ENCODE data around the gene IFNA7. TPM values are rescaled to one million over a fixed set of nuclear protein-coding genes. Genes with fewer than 3 reads are reported as not detected.
"Not testable (repeated sequence)": the region's sequence is repeated elsewhere in the genome, so short reads cannot be mapped to it uniquely, and the experiment has no call there.

The IFNA7 gene
- not detected in 2 replicates for polyA plus RNA-seq (2013)

DNA sequence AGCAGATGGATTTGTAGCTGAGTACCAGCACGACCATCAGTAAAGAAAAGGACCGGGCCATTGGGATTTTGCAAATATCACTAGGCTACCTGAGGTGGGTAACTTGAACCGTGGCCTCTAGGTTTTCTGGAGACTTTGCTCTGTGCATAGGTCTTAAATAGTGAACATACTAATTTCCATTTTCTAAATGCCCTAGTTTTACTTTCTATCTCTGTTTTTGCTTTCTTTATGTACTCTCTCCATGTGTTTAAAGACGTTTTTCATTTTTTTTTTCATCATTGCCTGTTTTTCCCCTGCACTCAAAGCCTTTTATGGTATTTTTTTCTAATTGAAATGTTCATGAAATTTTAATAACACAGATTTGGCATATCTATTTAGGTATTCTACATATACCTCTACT is at the start of gene IFNA7:
TSS of gene IFNA7 (minus strand) at position 101 of the 400 bp plus-strand sequence. CDS start at position 61, 40 bp downstream.
- H2BK12ac ChIP-seq (ENCODE audit: low read length); H3K36me3 ChIP-seq (ENCODE audit: control insufficient read depth in 1 of 2, insufficient read depth in 2 of 2, low read length in 2 of 2); H3K79me1 ChIP-seq (ENCODE audit: low read length); H2BK5ac ChIP-seq (ENCODE audit: low read depth, low read length, poor library complexity); H3K14ac ChIP-seq (ENCODE audit: low read length); H3K9me3 ChIP-seq (ENCODE audit: insufficient read depth, low read depth, low read length); H3K27ac ChIP-seq (ENCODE audit: low read depth, low read length); H2AK5ac ChIP-seq (ENCODE audit: low read length); H3K4me3 ChIP-seq (ENCODE audit: low read depth, low read length); H3K4me1 ChIP-seq (ENCODE audit: control insufficient read depth in 1 of 2, insufficient read depth in 2 of 2, low read length in 2 of 2); H3K18ac ChIP-seq (ENCODE audit: low read length); H4K8ac ChIP-seq (ENCODE audit: low read depth, low read length); H3K4me2 ChIP-seq (ENCODE audit: low read length); H2AFZ ChIP-seq (ENCODE audit: insufficient read depth, low read length, poor library complexity); H3K9ac ChIP-seq (ENCODE audit: low read length); H3K4ac ChIP-seq (ENCODE audit: low read depth, low read length); H3K23ac ChIP-seq (ENCODE audit: low read length); H2BK120ac ChIP-seq (ENCODE audit: insufficient read depth, low read length, poor library complexity); H3K79me2 ChIP-seq (ENCODE audit: control insufficient read depth, insufficient read depth, low read length, poor library complexity); H4K91ac ChIP-seq (ENCODE audit: low read depth, low read length); H4K12ac ChIP-seq (ENCODE audit: low read depth, low read length); DNase-seq; H3K27me3 ChIP-seq (ENCODE audit: insufficient read depth, low read length): not testable (repeated sequence)
- no CpG with 5 or more reads among the region's 4 CpGs for WGBS (ENCODE audit: extremely low coverage, insufficient coverage, insufficient read length)

DNA sequence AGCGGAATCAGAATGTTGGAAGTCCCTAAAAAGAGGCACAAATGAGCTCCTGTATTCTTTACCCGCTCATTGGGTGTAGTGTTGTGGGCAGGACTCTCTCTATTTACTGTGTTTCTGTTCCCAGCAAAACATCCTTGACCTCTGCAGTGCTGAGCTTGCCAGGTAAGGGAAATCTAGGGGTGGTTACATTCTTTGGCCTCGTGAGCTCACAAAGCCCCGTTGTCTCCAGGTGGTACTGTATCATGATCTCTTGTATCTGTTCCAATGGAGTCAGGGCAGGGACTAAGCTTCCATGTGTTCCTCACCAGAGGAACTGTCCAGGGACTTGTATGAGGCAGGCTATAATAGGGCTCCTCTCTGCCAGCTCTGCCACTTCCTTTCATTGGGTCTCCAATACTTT is 49.6 kb upstream of the IFNA7 start:
- no peak overlapping the region for H2BK12ac ChIP-seq (ENCODE audit: low read length)
- H3K27me3 ChIP-seq (ENCODE audit: insufficient read depth, low read length) = no peaks in the 10 kb centered on the region
- no peak overlapping the region for H3K18ac ChIP-seq (ENCODE audit: low read length)
- WGBS (ENCODE audit: extremely low coverage, insufficient coverage, insufficient read length) = no CpG with 5 or more reads among the region's 4 CpGs
- peaks cover 0 to 7% of the 10 kb centered on the region in 2 experiments for H3K4me1 ChIP-seq (ENCODE audit: control insufficient read depth in 1 of 2, insufficient read depth in 2 of 2, low read length in 2 of 2)
- H3K79me2 ChIP-seq (ENCODE audit: control insufficient read depth, insufficient read depth, low read length, poor library complexity) = no peaks in the 10 kb centered on the region
- H3K9me3 ChIP-seq (ENCODE audit: insufficient read depth, low read depth, low read length) = no peaks in the 10 kb centered on the region
- H4K91ac ChIP-seq (ENCODE audit: low read depth, low read length) = no peak overlapping the region
- DNase-seq = no peak
- no peak overlapping the region for H3K27ac ChIP-seq (ENCODE audit: low read depth, low read length)
- H4K12ac ChIP-seq (ENCODE audit: low read depth, low read length) = no peak overlapping the region
- H3K36me3 ChIP-seq (ENCODE audit: control insufficient read depth in 1 of 2, insufficient read depth in 2 of 2, low read length in 2 of 2) = no peaks in the 10 kb centered on the region
- no peak overlapping the region for H3K14ac ChIP-seq (ENCODE audit: low read length)
- no peak overlapping the region for H2AK5ac ChIP-seq (ENCODE audit: low read length)
- no peak overlapping the region for H2BK5ac ChIP-seq (ENCODE audit: low read depth, low read length, poor library complexity)
- H2BK120ac ChIP-seq (ENCODE audit: insufficient read depth, low read length, poor library complexity) = no peak overlapping the region
- H3K79me1 ChIP-seq (ENCODE audit: low read length) = no peaks in the 10 kb centered on the region
- no peak overlapping the region for H3K4me2 ChIP-seq (ENCODE audit: low read length)
- H3K4me3 ChIP-seq (ENCODE audit: low read depth, low read length) = no peak overlapping the region
- no peak overlapping the region for H3K23ac ChIP-seq (ENCODE audit: low read length)
- H3K9ac ChIP-seq (ENCODE audit: low read length) = no peak overlapping the region
- H3K4ac ChIP-seq (ENCODE audit: low read depth, low read length) = no peak overlapping the region
- H2AFZ ChIP-seq (ENCODE audit: insufficient read depth, low read length, poor library complexity) = no peak overlapping the region
- no peak overlapping the region for H4K8ac ChIP-seq (ENCODE audit: low read depth, low read length)

DNA sequence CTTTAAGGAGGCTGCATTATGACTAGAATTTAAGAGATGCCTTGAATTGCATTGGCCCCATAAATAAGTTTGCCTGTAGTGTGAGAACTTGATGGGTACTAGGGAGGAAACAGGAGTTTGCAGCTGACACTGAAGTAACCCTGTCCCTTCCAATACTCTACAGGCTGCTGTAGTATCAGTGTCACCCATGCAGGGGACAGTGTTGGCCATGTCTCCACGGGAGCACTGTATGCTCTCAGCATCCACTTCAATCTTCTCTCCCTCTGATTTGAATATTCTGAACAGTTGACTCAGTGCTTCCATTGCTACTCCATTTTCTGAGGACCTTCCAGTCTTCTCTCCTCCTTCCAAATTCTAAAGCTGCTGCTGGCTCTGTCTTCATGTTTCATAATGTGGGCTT is 49.2 kb upstream of the IFNA7 start:
- Histone ChIP-seq H2BK120ac (ENCODE audit: insufficient read depth, low read length, poor library complexity) (no peak overlapping the region), H3K4me3 (ENCODE audit: low read depth, low read length) (no peak overlapping the region), H3K9me3 (ENCODE audit: insufficient read depth, low read depth, low read length) (no peaks in the 10 kb centered on the region), H2BK12ac (ENCODE audit: low read length) (no peak overlapping the region), H3K4me1 (ENCODE audit: control insufficient read depth in 1 of 2, insufficient read depth in 2 of 2, low read length in 2 of 2) (peaks cover 0 to 7% of the 10 kb centered on the region in 2 experiments), H2AK5ac (ENCODE audit: low read length) (no peak overlapping the region), H3K36me3 (ENCODE audit: control insufficient read depth in 1 of 2, insufficient read depth in 2 of 2, low read length in 2 of 2) (no peaks in the 10 kb centered on the region), H4K12ac (ENCODE audit: low read depth, low read length) (no peak overlapping the region), H3K4me2 (ENCODE audit: low read length) (no peak overlapping the region), H3K18ac (ENCODE audit: low read length) (no peak overlapping the region), H3K79me1 (ENCODE audit: low read length) (no peaks in the 10 kb centered on the region), H3K23ac (ENCODE audit: low read length) (no peak overlapping the region), H3K14ac (ENCODE audit: low read length) (no peak overlapping the region), H3K4ac (ENCODE audit: low read depth, low read length) (no peak overlapping the region), H4K8ac (ENCODE audit: low read depth, low read length) (no peak overlapping the region), H4K91ac (ENCODE audit: low read depth, low read length) (no peak overlapping the region), H3K9ac (ENCODE audit: low read length) (no peak overlapping the region), H2AFZ (ENCODE audit: insufficient read depth, low read length, poor library complexity) (no peak overlapping the region), H3K27ac (ENCODE audit: low read depth, low read length) (no peak overlapping the region), H3K27me3 (ENCODE audit: insufficient read depth, low read length) (no peaks in the 10 kb centered on the region), H2BK5ac (ENCODE audit: low read depth, low read length, poor library complexity) (no peak overlapping the region), H3K79me2 (ENCODE audit: control insufficient read depth, insufficient read depth, low read length, poor library complexity) (no peaks in the 10 kb centered on the region)
- no CpG with 5 or more reads among the region's 1 CpG for WGBS (ENCODE audit: extremely low coverage, insufficient coverage, insufficient read length)
- no peak for DNase-seq

- Histone ChIP-seq H3K4me2 (ENCODE audit: low read length) (no peak overlapping the region), H2AFZ (ENCODE audit: insufficient read depth, low read length, poor library complexity) (no peak overlapping the region), H2BK12ac (ENCODE audit: low read length) (no peak overlapping the region), H3K14ac (ENCODE audit: low read length) (no peak overlapping the region), H3K18ac (ENCODE audit: low read length) (no peak overlapping the region), H2BK120ac (ENCODE audit: insufficient read depth, low read length, poor library complexity) (no peak overlapping the region), H3K27me3 (ENCODE audit: insufficient read depth, low read length) (no peaks in the 10 kb centered on the region), H3K4me1 (ENCODE audit: control insufficient read depth in 1 of 2, insufficient read depth in 2 of 2, low read length in 2 of 2) (no peaks in the 10 kb centered on the region), H3K27ac (ENCODE audit: low read depth, low read length) (no peak overlapping the region), H4K12ac (ENCODE audit: low read depth, low read length) (no peak overlapping the region), H3K79me1 (ENCODE audit: low read length) (no peaks in the 10 kb centered on the region), H2BK5ac (ENCODE audit: low read depth, low read length, poor library complexity) (no peak overlapping the region), H3K4ac (ENCODE audit: low read depth, low read length) (no peak overlapping the region), H3K4me3 (ENCODE audit: low read depth, low read length) (no peak overlapping the region), H4K8ac (ENCODE audit: low read depth, low read length) (no peak overlapping the region), H3K9ac (ENCODE audit: low read length) (no peak overlapping the region), H3K79me2 (ENCODE audit: control insufficient read depth, insufficient read depth, low read length, poor library complexity) (no peaks in the 10 kb centered on the region), H3K23ac (ENCODE audit: low read length) (no peak overlapping the region), H3K36me3 (ENCODE audit: control insufficient read depth in 1 of 2, insufficient read depth in 2 of 2, low read length in 2 of 2) (no peaks in the 10 kb centered on the region), H4K91ac (ENCODE audit: low read depth, low read length) (no peak overlapping the region), H2AK5ac (ENCODE audit: low read length) (no peak overlapping the region), H3K9me3 (ENCODE audit: insufficient read depth, low read depth, low read length) (no peaks in the 10 kb centered on the region)
- DNase-seq = no peak
- WGBS (ENCODE audit: extremely low coverage, insufficient coverage, insufficient read length) = no CpG with 5 or more reads among the region's 2 CpGs
Observed at GRCh38 chr9:21244836-21245235, 42.8 kb upstream of the IFNA7 start.
